Liver (tissue), 3 donors: ENCODE measurements around the gene TMEM154.

ENCODE experiments used
- EGR1 ChIP-seq, 2 donors: IDR thresholded peaks; 2 replicates each; pipeline ENCODE4 v1.6.1; 2016 to 2018; ENCODE audit warnings: antibody characterized with exemption in 2 of 2, low read depth in 2 of 2
- RAD21 ChIP-seq, 2 donors: IDR thresholded peaks; 2 replicates each; pipeline ENCODE4 v1.6.1; 2016; ENCODE audit warnings: antibody characterized with exemption in 2 of 2, mild to moderate bottlenecking in 2 of 2
- TF ChIP-seq, protein P1 (sequence below): fragments of 150-350 bp; IDR thresholded peaks from 2 replicates; pipeline ENCODE4 v1.5.1; 2017; ENCODE audit warnings: improper control_type of control experiment, low read depth, low read length; ENCODE audit not compliant: missing input control
- TF ChIP-seq, protein P2 (sequence below): IDR thresholded peaks from 2 replicates; pipeline ENCODE4 v1.6.1; 2016; ENCODE audit warnings: antibody characterized with exemption
- donor health status: healthy.
- donor health status: healthy.

DNA sequence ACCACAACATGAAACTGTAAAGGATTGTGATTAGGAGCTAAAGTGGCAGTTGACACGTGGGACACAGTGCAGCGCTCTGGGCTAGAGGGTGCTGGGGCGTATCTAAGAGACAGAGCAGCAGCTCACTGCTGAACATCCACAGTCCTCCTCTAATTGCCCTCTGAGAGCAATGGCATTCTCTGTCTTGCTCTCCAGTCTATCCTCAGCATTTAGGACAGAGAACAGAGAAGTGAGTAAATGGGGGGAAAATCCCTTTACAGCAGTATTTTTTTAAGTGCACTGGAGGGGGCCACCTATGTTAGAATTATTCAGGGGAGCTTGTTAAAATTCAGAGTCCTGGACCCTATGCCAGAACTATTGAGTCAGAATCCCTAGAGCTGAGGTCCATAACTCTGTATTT, 4.2 kb upstream of the TMEM154 start:
- TF ChIP-seq, protein P1, sequence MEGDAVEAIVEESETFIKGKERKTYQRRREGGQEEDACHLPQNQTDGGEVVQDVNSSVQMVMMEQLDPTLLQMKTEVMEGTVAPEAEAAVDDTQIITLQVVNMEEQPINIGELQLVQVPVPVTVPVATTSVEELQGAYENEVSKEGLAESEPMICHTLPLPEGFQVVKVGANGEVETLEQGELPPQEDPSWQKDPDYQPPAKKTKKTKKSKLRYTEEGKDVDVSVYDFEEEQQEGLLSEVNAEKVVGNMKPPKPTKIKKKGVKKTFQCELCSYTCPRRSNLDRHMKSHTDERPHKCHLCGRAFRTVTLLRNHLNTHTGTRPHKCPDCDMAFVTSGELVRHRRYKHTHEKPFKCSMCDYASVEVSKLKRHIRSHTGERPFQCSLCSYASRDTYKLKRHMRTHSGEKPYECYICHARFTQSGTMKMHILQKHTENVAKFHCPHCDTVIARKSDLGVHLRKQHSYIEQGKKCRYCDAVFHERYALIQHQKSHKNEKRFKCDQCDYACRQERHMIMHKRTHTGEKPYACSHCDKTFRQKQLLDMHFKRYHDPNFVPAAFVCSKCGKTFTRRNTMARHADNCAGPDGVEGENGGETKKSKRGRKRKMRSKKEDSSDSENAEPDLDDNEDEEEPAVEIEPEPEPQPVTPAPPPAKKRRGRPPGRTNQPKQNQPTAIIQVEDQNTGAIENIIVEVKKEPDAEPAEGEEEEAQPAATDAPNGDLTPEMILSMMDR, result no peak
- TF ChIP-seq, protein P2, sequence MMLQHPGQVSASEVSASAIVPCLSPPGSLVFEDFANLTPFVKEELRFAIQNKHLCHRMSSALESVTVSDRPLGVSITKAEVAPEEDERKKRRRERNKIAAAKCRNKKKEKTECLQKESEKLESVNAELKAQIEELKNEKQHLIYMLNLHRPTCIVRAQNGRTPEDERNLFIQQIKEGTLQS, result no peak
- TF ChIP-seq RAD21 (IDR thresholded peaks at IDR 0.05) (no peak), EGR1 (IDR thresholded peaks at IDR 0.05; ENCODE audit: low read depth in 2 of 2) (no peak)
